ENCODE results near the gene RCCD1. TPM values are rescaled to one million over a fixed set of nuclear protein-coding genes. Genes with fewer than 3 reads are reported as not detected.
"Not testable (repeated sequence)": the region's sequence is repeated elsewhere in the genome, so short reads cannot be mapped to it uniquely, and the experiment has no call there.

RCCD1 gene, protein sequence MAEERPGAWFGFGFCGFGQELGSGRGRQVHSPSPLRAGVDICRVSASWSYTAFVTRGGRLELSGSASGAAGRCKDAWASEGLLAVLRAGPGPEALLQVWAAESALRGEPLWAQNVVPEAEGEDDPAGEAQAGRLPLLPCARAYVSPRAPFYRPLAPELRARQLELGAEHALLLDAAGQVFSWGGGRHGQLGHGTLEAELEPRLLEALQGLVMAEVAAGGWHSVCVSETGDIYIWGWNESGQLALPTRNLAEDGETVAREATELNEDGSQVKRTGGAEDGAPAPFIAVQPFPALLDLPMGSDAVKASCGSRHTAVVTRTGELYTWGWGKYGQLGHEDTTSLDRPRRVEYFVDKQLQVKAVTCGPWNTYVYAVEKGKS
- 10 to 100 TPM; 26.2 to 27.6 TPM for total RNA-seq

DNA sequence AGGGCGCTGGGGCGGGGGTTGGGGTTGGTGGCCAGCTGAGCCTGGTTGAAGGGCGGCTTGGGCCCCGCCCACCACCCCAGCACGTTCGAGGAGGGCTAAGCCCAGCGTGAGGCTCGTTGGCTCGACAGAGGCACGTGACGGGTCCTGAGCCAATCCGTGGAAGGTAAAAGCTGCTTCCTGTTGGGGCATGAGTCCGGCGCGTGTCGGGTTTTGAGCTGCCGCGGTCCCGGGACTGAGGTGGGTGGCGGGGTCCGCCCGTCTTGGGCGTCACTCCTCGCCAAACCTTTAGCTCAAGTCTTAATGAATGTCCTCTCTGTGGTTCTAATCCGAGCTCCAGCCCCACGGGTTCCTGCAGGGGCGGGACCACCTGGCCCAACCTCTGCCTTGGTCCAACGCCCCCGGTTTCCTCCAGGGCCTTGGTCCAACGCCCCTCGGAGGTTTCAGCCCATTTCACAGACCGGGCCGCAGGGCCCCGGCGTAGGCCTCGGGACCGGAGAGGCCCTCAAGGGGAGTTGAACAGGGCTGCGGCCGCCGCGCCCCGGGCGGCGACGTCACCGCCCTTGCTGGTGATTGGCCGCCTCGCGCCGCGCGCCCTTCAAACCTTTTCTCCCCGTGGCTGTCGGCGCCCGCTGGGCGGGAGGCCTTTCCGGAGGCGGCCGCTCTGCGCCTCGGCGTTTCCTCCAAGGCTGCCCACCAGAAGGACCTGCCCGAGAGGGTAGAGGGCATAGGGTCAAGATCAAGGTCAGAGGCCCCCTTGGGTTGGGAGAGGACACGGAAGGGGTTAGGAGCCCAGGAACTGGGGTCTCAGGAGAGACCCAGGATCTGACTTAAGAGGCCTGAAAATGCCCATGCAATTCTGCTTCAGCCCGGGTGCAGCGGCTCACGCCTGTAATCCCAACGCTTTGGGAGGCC lies at the start of gene RCCD1:
RCCD1 (plus strand) TSS at position 173 of the 912 bp plus-strand sequence. CDS start 1,851 bp downstream, outside the sequence.
- Mint-ChIP-seq H3K36me3 (ENCODE audit: insufficient read depth in 2 of 2) (peaks cover 8 to 13% of the 10 kb centered on the region in 2 donors), H3K4me3 (peak within 1 kb of the TSS; percentile 92 to 95), H3K9me3 (no peaks in the 10 kb centered on the region), H3K27me3 (ENCODE audit: low read depth) (no peaks in the 10 kb centered on the region), H3K4me1 (ENCODE audit: low read depth) (peaks cover 10% of the 10 kb centered on the region), H3K27ac (peak within 1 kb of the TSS; percentile 95)
- ATAC-seq (replicated peaks in 1 of 2) (peak; percentile 95 to 96), DNase-seq (peak; percentile 92 to 95)

DNA sequence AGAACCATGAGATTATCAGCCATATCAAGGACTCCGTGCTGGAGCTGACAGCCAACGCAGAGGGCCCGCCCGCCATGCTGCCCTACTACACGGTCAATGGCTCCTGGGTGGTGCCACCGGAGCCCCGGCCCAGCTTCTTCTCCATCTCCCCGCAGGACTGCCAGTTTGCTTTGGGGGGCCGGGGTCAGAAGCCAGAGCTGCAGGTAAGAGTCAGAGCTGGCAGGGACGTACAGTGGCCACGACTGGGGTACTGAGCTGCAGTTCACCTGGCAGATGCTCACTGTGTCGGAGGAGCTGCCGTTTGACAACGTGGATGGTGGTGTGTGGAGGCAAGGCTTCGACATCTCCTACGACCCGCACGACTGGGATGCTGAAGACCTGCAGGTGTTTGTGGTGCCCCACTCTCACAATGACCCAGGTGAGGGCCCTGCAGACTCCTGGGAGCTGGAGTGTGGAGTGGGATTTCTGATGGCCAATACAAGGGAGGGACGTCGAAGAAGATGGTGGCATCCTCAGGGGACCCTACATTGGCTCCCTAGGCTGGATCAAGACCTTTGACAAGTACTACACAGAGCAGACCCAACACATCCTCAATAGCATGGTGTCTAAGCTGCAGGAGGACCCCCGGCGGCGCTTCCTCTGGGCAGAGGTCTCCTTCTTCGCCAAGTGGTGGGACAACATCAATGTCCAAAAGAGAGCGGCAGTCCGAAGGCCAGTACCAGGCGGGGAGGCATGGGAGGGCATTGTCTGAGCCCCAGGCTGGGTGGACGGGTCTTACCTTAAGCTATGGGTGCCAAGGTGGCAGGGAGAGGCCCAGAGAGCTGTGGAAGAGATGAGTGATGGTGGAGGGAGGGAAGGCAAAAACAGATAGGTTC lies 49.1 kb upstream of the RCCD1 start:
- Mint-ChIP-seq H3K4me1 (ENCODE audit: low read depth) (peaks cover 30% of the 10 kb centered on the region), H3K4me3 (no peak overlapping the region), H3K36me3 (ENCODE audit: insufficient read depth in 2 of 2) (peaks cover 5 to 25% of the 10 kb centered on the region in 2 donors)

DNA sequence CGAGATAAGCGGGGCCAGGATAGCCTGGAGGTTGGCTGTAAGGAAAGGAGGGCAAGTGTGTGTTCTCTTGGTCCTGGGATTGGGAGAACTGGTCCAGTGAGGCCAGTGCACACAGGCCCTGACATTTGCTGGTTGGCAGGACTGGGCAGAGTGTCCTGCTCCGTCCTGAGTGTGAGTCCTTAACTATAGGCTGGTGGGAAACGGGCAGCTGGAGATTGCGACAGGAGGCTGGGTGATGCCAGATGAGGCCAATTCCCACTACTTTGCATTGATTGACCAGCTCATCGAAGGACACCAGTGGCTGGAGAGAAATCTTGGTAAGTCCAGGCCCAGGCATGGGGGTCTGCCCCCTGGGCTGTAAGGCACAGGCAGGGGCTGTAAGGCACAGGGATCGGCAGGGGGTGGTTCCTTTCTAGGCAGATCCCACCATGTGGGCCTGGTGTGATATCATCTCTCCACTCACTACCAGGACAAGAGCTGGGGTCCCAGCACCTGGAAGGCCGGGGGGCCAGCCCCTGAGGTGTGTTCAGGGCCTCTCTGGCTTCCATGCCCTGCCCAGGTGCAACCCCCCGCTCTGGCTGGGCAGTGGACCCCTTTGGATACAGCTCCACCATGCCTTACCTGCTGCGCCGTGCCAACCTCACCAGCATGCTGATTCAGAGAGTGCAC lies 48.4 kb upstream of the RCCD1 start:
- no peak for ATAC-seq (replicated peaks in 1 of 2)
- Mint-ChIP-seq H3K27ac (no peak overlapping the region), H3K4me1 (ENCODE audit: low read depth) (peaks cover 26% of the 10 kb centered on the region), H3K27me3 (ENCODE audit: low read depth) (no peaks in the 10 kb centered on the region), H3K9me3 (no peaks in the 10 kb centered on the region), H3K36me3 (ENCODE audit: insufficient read depth in 2 of 2) (peaks cover 5 to 25% of the 10 kb centered on the region in 2 donors), H3K4me3 (no peak overlapping the region)
- peak in 1 of 2 donors; percentile 4 for DNase-seq

More for the DNA sequence above, 49.1 kb upstream of the RCCD1 start:
- DNase-seq (peak in 1 of 2 donors; percentile 1), ATAC-seq (replicated peaks in 1 of 2) (no peak)
- no peaks in the 10 kb centered on the region for H3K27me3 Mint-ChIP-seq (ENCODE audit: low read depth)
- no peaks in the 10 kb centered on the region for H3K9me3 Mint-ChIP-seq
- H3K27ac Mint-ChIP-seq = peak overlapping the region; percentile 22

DNA sequence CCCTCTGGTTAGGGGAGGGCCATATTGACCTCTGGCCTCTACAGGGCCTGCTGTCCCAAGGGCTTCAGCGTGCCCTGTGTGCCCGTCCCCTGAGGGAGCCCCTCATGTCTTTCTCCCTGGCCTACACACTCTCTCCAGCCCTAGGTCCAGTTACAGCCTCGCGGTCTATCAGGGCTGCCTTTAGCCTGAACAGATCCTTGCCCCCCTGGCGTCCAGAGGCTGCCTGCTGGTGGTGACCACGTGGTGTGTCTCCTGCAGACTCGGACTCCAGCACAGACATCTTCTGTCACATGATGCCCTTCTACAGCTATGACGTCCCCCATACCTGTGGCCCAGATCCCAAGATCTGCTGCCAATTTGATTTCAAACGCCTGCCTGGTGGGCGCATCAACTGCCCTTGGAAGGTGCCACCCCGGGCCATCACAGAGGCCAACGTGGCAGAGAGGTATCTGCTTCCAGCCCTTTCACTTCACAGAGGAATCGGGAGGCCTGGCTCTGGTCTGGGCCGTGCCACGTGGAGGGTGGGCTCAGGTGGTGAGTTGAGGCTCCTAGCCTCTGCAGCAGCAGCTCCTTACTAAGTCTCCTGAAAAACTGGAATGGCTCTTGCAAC lies 47.5 kb upstream of the RCCD1 start:
- Mint-ChIP-seq H3K36me3 (ENCODE audit: insufficient read depth in 2 of 2) (peaks cover 5 to 25% of the 10 kb centered on the region in 2 donors), H3K4me3 (no peak overlapping the region), H3K4me1 (ENCODE audit: low read depth) (peaks cover 18% of the 10 kb centered on the region), H3K27me3 (ENCODE audit: low read depth) (no peaks in the 10 kb centered on the region), H3K9me3 (no peaks in the 10 kb centered on the region), H3K27ac (no peak overlapping the region)
- ATAC-seq (replicated peaks in 1 of 2) (no peak), DNase-seq (no peak)

DNA sequence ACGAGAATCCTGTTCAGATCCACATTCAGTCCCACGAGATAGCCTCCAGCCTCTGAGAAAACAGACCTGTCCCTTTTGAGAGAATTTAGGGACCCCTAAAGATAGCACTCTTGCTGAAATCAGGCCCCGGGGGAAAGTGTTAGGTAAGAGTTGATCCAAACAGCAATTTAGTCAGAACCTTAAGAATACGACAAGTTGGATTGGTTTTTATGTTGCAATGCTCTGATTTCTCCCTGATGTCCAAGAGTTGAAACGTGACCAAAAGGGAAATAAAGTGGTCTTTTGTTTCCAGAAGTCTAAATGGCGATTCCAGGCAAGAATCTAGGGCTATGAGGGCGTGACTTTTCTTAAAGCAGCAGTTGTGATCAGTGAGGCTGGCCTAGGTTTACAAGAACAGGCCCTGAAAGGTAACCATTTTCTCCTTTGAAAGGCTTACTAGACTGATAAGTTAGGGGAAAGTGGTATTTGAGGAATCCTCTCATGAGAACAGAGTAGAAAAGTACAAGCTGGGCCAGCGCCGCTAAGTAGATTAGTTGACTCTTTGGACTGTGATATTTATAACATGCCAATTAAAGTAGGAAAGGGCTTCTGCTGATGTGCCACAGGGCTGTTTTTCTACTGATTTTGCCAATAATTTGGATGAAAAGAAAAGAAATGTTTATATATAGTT lies 46.7 kb upstream of the RCCD1 start:
- DNase-seq = no peak
- H3K27me3 Mint-ChIP-seq (ENCODE audit: low read depth) = no peaks in the 10 kb centered on the region
- ATAC-seq (replicated peaks in 1 of 2) = no peak
- peaks cover 18% of the 10 kb centered on the region for H3K4me1 Mint-ChIP-seq (ENCODE audit: low read depth)
- H3K27ac Mint-ChIP-seq = no peak overlapping the region
- H3K36me3 Mint-ChIP-seq (ENCODE audit: insufficient read depth in 2 of 2) = peaks cover 5 to 26% of the 10 kb centered on the region in 2 donors
- no peaks in the 10 kb centered on the region for H3K9me3 Mint-ChIP-seq
- H3K4me3 Mint-ChIP-seq = no peak overlapping the region

DNA sequence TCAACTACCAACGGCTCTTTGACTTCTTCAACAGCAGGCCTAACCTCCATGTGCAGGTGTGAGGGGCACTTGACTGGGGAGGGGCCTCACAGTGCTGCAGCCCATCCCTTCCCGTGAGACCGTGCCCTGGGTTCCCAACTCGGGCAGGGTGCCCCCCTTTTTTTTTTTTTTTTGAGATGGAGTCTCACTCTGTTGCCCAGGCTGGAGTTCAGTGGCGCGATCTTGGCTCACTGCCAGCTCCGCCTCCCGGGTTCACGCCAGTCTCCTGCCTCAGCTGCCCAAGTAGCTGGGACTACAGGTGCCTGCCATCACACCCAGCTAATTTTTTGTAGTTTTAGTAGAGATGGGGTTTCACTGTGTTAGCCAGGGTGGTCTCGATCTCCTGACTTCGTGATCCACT lies 45.2 kb upstream of the RCCD1 start:
- H3K4me1 Mint-ChIP-seq (ENCODE audit: low read depth) = peaks cover 13% of the 10 kb centered on the region
- H3K9me3 Mint-ChIP-seq; DNase-seq; H3K27ac Mint-ChIP-seq; H3K4me3 Mint-ChIP-seq; H3K27me3 Mint-ChIP-seq (ENCODE audit: low read depth); ATAC-seq (replicated peaks in 1 of 2): not testable (repeated sequence)
- H3K36me3 Mint-ChIP-seq (ENCODE audit: insufficient read depth in 2 of 2) = peaks cover 5 to 33% of the 10 kb centered on the region in 2 donors

DNA sequence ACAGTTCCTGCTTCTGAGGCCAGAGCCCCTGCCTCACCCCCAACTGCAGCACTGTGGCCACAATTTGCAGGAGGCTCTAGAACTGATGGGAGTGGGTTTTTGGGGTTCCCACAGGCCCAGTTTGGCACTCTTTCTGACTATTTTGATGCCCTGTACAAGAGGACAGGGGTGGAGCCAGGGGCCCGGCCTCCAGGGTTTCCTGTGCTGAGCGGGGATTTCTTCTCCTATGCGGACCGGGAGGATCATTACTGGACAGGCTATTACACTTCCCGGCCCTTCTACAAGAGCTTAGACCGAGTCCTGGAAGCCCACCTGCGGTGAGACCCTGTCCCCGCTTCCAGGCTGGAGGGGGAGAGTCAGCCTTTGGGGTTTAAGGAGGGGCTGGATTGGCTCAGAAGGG lies 44.7 kb upstream of the RCCD1 start:
- H3K4me1 Mint-ChIP-seq (ENCODE audit: low read depth) = peaks cover 13% of the 10 kb centered on the region
- H3K27ac Mint-ChIP-seq = no peak overlapping the region

DNA sequence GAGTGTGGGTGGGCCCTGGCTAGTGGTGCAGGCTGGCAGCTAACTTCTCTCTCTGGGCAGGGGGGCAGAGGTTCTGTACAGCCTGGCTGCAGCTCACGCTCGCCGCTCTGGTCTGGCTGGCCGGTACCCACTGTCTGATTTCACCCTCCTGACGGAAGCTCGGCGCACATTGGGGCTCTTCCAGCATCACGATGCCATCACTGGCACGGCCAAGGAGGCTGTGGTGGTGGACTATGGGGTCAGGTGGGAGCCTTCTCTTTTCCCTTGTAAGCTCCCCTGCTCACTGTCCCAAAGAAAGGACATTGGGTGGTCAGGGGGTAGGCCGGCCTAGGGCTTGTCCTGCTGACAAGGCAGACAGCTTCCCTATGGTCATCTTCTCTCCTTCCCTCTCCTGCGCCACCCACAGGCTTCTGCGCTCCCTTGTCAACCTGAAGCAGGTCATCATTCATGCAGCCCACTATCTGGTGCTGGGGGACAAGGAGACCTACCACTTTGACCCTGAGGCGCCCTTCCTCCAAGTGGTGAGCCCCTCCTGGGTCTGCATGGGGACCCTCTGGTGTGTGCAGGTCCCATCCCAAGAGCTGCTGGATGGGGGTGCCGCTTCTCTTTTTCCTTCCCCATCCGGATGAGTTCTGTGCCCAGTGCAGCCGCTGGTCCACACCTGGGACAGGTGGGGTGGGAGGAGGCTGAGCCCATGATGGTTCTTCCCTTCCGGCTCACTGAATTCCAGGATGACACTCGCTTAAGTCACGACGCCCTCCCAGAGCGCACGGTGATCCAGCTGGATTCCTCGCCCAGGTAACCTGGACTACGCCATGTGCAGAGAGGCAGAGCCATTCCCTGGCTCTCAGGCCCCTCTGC lies 44.0 kb upstream of the RCCD1 start:
- H3K4me3 Mint-ChIP-seq = no peak overlapping the region
- ATAC-seq (replicated peaks in 1 of 2) (no peak), DNase-seq (no peak)
- peaks cover 6% of the 10 kb centered on the region for H3K4me1 Mint-ChIP-seq (ENCODE audit: low read depth)
- no peak overlapping the region for H3K27ac Mint-ChIP-seq
- no peaks in the 10 kb centered on the region for H3K9me3 Mint-ChIP-seq
- H3K36me3 Mint-ChIP-seq (ENCODE audit: insufficient read depth in 2 of 2) = peaks cover 1 to 25% of the 10 kb centered on the region in 2 donors
- no peaks in the 10 kb centered on the region for H3K27me3 Mint-ChIP-seq (ENCODE audit: low read depth)

More for the DNA sequence above, 44.7 kb upstream of the RCCD1 start:
- no peaks in the 10 kb centered on the region for H3K9me3 Mint-ChIP-seq
- H3K27me3 Mint-ChIP-seq (ENCODE audit: low read depth) = no peaks in the 10 kb centered on the region
- peaks cover 5 to 32% of the 10 kb centered on the region in 2 donors for H3K36me3 Mint-ChIP-seq (ENCODE audit: insufficient read depth in 2 of 2)
- ATAC-seq (replicated peaks in 1 of 2) = no peak
- no peak for DNase-seq
- H3K4me3 Mint-ChIP-seq = no peak overlapping the region

DNA sequence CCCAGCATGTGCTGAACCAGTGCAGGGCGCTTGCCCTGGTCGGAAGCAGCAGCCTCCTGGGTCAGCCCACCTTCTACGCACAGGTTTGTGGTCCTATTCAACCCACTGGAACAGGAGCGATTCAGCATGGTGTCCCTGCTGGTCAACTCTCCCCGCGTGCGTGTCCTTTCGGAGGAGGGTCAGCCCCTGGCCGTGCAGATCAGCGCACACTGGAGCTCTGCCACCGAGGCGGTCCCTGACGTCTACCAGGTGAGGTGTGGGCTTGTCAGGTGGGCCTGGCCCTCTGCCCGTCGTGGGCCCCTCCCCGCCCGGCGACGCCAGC lies 43.4 kb upstream of the RCCD1 start:
- no peaks in the 10 kb centered on the region for H3K9me3 Mint-ChIP-seq
- peaks cover 1 to 20% of the 10 kb centered on the region in 2 donors for H3K36me3 Mint-ChIP-seq (ENCODE audit: insufficient read depth in 2 of 2)
- ATAC-seq (replicated peaks in 1 of 2) (no peak), DNase-seq (no peak)
- H3K27ac Mint-ChIP-seq = no peak overlapping the region
- H3K4me1 Mint-ChIP-seq (ENCODE audit: low read depth) = peaks cover under 1% of the 10 kb centered on the region
- no peak overlapping the region for H3K4me3 Mint-ChIP-seq
- no peaks in the 10 kb centered on the region for H3K27me3 Mint-ChIP-seq (ENCODE audit: low read depth)

DNA sequence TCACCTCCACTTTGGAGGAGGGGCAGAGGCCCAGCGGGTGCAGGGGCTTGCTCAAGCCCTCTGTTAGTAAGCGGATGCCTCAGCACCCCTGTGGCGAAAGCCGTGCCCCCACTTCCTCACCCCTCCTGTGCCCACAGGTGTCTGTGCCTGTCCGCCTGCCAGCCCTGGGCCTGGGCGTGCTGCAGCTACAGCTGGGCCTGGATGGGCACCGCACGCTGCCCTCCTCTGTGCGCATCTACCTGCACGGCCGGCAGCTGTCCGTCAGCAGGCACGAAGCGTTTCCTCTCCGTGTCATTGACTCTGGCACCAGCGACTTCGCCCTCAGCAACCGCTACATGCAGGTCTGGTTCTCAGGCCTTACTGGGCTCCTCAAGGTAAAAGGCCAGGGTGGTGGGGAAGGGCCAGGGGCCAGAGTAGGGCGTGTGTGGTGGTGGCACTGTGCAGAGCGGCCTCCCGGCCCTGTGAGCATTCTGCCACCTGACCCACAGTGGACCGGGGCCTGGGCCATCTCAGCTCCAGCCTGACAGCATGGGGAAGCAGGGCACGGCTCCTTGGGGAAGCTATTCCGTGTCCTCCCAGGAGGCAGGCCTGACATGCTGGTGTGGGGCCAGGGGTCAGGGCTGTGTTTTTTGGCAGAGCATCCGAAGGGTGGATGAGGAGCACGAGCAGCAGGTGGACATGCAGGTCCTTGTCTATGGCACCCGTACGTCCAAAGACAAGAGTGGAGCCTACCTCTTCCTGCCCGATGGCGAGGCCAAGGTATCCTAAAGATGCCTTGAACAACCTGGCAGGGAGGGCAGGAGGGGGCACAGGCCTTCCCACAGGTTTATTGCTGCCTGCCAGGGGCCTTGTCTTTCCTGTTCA lies 42.5 kb upstream of the RCCD1 start:
- DNase-seq = no peak
- H3K9me3 Mint-ChIP-seq = no peaks in the 10 kb centered on the region
- H3K4me1 Mint-ChIP-seq (ENCODE audit: low read depth) = no peaks in the 10 kb centered on the region
- no peak overlapping the region for H3K27ac Mint-ChIP-seq
- no peak for ATAC-seq (replicated peaks in 1 of 2)
- H3K4me3 Mint-ChIP-seq = no peak overlapping the region
- peaks cover 3 to 21% of the 10 kb centered on the region in 2 donors for H3K36me3 Mint-ChIP-seq (ENCODE audit: insufficient read depth in 2 of 2)
- no peaks in the 10 kb centered on the region for H3K27me3 Mint-ChIP-seq (ENCODE audit: low read depth)

Data from activated T-cell treated with anti-CD3 and anti-CD28 coated beads, Interleukin-2, amount 50 U/mL, for 72 hours (primary cell).